IPS-18a (cell line): Measurements from ENCODE around the gene KISS1R.
"Not testable (repeated sequence)": the region's sequence is repeated elsewhere in the genome, so short reads cannot be mapped to it uniquely, and the experiment has no call there.

ENCODE experiments used
- H3K27ac ChIP-seq: one replicate; pipeline ENCODE4 v1.5.1; 2013; ENCODE audit warnings: low read length
- H3K27me3 ChIP-seq: one replicate; pipeline ENCODE4 v1.6.1; 2013; ENCODE audit warnings: mild to moderate bottlenecking, low read length; ENCODE audit not compliant: control insufficient read depth, insufficient read depth
- H3K36me3 ChIP-seq: one replicate; pipeline ENCODE4 v1.6.1; 2013; ENCODE audit warnings: low read depth, low read length; ENCODE audit not compliant: control insufficient read depth
- H3K4me1 ChIP-seq: one replicate; pipeline ENCODE4 v1.6.1; 2013; ENCODE audit warnings: low read depth, low read length; ENCODE audit not compliant: control insufficient read depth
- H3K4me3 ChIP-seq: one replicate; pipeline ENCODE4 v1.5.1; 2013; ENCODE audit warnings: low read length
- H3K9ac ChIP-seq: one replicate; pipeline ENCODE4 v1.6.1; 2013; ENCODE audit warnings: mild to moderate bottlenecking, low read length, moderate library complexity
- H3K9me3 ChIP-seq: one replicate; pipeline ENCODE4 v1.6.1; 2013; ENCODE audit warnings: low read depth, low read length; ENCODE audit not compliant: control insufficient read depth

The KISS1R gene

GRCh38 chr19:885536-886224 lies 31.5 kb upstream of the KISS1R start:
- Histone ChIP-seq H3K9ac (no peak overlapping the region), H3K36me3 (peaks cover 32% of the 10 kb centered on the region)

DNA sequence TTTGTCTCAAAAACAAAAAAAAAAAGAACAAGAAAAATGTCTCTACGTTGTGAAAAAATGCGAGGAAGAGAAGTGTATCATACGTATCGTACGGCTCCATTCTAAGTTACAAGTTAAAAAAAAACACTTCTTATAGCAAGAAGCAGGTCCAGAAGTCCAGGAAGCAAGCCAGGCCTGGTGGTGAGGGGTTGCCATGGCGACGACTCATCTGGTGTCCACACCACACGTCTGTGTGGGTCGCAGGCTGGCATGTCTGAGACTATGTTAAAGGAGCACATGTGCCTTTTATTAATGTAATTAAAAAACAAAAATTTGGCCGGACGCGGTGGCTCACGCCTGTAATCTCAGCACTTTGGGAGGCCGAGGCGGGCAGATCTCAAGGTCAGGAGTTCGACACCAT lies 30.1 kb upstream of the KISS1R start:
- Histone ChIP-seq H3K4me3 (no peak overlapping the region), H3K9ac (no peak overlapping the region), H3K9me3 (no peaks in the 10 kb centered on the region), H3K36me3 (peaks cover 23% of the 10 kb centered on the region), H3K27me3 (no peaks in the 10 kb centered on the region), H3K4me1 (no peaks in the 10 kb centered on the region), H3K27ac (no peak overlapping the region)

More at GRCh38 chr19:885536-886224, 31.5 kb upstream of the KISS1R start:
- Histone ChIP-seq H3K4me3 (no peak overlapping the region), H3K9me3 (no peaks in the 10 kb centered on the region), H3K27ac (no peak overlapping the region), H3K4me1 (no peaks in the 10 kb centered on the region), H3K27me3 (no peaks in the 10 kb centered on the region)

DNA sequence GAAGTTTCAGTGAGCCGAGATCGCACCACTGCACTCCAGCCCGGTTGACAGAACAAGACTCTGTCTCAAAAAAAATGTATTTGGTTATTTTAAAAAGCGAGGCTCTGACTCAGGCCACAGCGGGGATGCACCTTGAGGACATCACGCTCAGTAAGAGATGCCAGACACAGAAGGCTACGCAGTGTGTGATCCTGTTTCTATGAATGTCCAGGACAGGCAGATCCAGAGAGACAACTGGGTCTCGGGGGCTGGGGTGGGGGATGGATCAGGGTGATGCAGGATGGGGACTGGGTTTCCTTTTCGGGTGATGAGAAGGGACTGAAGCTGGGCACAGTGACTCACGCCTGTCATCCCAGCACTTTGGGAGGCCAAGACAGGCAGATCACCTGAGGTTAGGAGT lies 29.5 kb upstream of the KISS1R start:
- Histone ChIP-seq H3K4me1 (no peaks in the 10 kb centered on the region), H3K9ac (no peak overlapping the region), H3K27ac (no peak overlapping the region), H3K27me3 (no peaks in the 10 kb centered on the region), H3K9me3 (no peaks in the 10 kb centered on the region), H3K4me3 (no peak overlapping the region), H3K36me3 (peaks cover 22% of the 10 kb centered on the region)

- Histone ChIP-seq H3K4me3 (no peak overlapping the region), H3K27me3 (no peaks in the 10 kb centered on the region), H3K9me3 (no peaks in the 10 kb centered on the region), H3K9ac (no peak overlapping the region), H3K36me3 (peaks cover 22% of the 10 kb centered on the region), H3K27ac (no peak overlapping the region), H3K4me1 (no peaks in the 10 kb centered on the region)
Measured at GRCh38 chr19:888581-889385, 28.4 kb upstream of the KISS1R start.

DNA sequence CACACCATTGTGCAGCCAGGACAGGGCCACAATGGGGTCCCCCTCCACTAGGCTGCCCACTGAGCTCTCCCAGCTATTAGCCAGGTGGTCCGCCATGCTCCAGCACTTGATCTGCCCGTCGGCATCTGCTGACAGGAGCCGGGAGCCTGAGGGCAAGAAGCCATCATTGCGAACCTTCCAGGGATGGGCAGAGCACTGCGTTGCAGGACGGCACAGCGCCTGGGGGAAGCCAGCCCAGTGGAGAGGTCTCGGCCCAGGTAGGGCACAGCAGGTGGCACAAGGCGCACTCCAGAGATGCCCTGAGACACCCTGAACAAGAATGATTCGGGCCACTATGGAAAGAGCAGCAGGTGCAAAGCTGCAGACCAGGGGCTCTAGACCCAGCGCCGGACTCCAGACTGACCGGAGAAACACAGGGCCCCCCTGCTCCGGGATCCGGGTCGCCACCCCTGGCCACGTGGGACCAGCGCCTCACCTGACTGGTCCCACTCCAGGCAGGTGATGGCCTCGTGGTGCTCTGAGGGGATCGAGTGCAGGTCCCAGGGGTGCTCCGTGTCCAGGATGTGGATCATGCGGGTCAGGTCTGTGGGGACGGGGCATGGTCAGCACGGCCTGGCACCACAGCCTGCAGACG lies 27.4 kb upstream of the KISS1R start:
- no peaks in the 10 kb centered on the region for H3K27me3 ChIP-seq
- H3K9ac ChIP-seq, result no peak overlapping the region
- no peak overlapping the region for H3K27ac ChIP-seq
- no peak overlapping the region for H3K4me3 ChIP-seq
- H3K9me3 ChIP-seq, result no peaks in the 10 kb centered on the region
- peaks cover 22% of the 10 kb centered on the region for H3K36me3 ChIP-seq
- H3K4me1 ChIP-seq, result no peaks in the 10 kb centered on the region

DNA sequence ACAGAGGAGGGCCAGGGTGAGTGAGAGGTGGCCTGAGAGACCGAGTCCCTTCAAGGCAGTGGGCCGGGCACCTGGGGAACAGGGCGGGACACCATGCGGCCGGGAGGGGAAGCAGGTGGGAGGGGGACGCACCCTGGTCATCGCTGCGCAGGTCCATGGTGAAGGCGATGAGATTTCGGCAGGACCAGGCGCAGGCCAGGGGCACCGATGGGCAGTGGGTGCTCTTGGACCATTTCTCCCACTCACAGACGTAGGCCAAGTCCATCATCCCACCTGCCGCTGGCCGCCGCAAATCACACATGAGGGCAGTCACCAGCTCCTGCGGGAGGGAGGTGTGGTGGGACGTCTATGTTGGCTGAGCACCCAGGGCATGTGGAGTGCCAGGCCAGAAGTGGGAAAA lies 26.3 kb upstream of the KISS1R start:
- Histone ChIP-seq H3K9me3 (no peaks in the 10 kb centered on the region), H3K27ac (no peak overlapping the region), H3K4me3 (no peak overlapping the region), H3K27me3 (no peaks in the 10 kb centered on the region), H3K36me3 (peaks cover 14% of the 10 kb centered on the region), H3K9ac (no peak overlapping the region), H3K4me1 (no peaks in the 10 kb centered on the region)

- H3K4me3 ChIP-seq, result peak overlapping the region; percentile 73
- H3K27me3 ChIP-seq, H3K9ac ChIP-seq, H3K36me3 ChIP-seq, H3K9me3 ChIP-seq, H3K4me1 ChIP-seq, H3K27ac ChIP-seq: not testable (repeated sequence)
Measured at GRCh38 chr19:891421-892200, 25.5 kb upstream of the KISS1R start.

DNA sequence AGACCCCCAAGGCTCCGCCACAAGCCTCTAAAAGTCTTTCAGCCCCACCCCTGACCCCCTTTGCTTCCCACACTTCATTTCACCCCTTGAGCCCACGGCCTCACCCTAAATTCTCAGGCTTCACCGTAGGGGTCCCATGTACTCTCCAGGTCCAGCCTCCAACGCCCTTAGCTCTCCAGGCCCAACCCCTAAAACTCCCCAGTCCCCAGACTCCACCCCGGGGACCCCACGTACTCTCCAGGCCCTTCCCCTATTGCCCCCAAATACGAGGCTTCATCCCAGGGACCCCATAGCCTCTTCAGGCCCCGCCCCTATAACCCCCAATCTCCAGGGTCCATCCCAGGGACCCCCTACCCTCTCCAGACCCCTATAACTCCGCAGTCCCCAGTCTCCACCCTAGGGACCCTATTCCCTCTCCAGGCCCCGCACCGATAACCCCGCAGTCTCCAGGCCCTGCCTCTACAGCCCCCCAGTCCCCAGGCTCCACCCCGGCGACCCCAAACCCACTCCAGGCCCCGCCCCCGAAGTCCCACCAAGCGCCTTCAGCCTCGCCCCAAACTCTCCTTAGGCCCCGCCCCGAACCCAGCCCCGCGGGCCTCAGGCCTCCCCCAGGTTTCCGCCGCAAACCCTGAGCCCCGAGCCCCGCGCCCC lies 24.8 kb upstream of the KISS1R start:
- no peaks in the 10 kb centered on the region for H3K27me3 ChIP-seq
- H3K9ac ChIP-seq, result peak overlapping the region; percentile 61
- peaks cover 7% of the 10 kb centered on the region for H3K36me3 ChIP-seq
- no peaks in the 10 kb centered on the region for H3K9me3 ChIP-seq
- no peaks in the 10 kb centered on the region for H3K4me1 ChIP-seq
- H3K27ac ChIP-seq, result no peak overlapping the region
- H3K4me3 ChIP-seq, result peak overlapping the region; percentile 73

GRCh38 chr19:892894-893689 lies 24.0 kb upstream of the KISS1R start, which contains the start of the genes MED16 and RNU6-9:
Gene MED16, minus strand, starts transcription at chr19:893187. Its CDS starts 2,056 bp downstream, at chr19:891131.
Gene RNU6-9, plus strand, starts transcription at chr19:893484.
- H3K4me3 ChIP-seq, result peak within 1 kb of the TSS; percentile 73
- H3K27ac ChIP-seq, result peak within 1 kb of the TSS; percentile 100
- peaks cover 7% of the 10 kb centered on the region for H3K36me3 ChIP-seq
- no peaks in the 10 kb centered on the region for H3K9me3 ChIP-seq
- no peaks in the 10 kb centered on the region for H3K4me1 ChIP-seq
- peak within 1 kb of the TSS; percentile 81 for H3K9ac ChIP-seq
- H3K27me3 ChIP-seq, result no peaks in the 10 kb centered on the region

DNA sequence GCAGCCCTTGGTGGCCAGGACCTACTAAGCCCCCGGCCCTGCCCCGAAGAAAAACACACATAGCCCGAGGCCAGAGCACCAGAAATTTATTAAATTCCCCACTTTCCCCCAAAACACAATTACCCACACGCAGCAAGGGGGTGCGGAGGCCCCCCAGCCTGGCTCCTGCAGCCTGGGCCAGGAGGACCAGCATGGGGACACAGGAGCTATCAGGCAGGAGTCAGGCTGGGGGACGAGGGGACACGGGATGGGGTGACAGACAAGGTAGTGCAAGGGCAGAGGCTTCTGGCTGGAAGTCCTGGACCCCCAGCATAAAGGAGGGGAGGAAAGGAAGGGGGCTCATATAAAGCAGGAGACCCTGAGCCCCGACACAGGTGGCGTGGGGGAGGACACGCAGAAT lies 20.7 kb upstream of the KISS1R start:
- H3K27ac ChIP-seq, result no peak overlapping the region
- no peaks in the 10 kb centered on the region for H3K4me1 ChIP-seq
- no peak overlapping the region for H3K4me3 ChIP-seq

More for the DNA sequence above, 20.7 kb upstream of the KISS1R start:
- Histone ChIP-seq H3K9ac (no peak overlapping the region), H3K27me3 (no peaks in the 10 kb centered on the region), H3K9me3 (no peaks in the 10 kb centered on the region), H3K36me3 (no peaks in the 10 kb centered on the region)
